Esophagus squamous epithelium (tissue), 4 donors: Measurements from ENCODE around the gene GIT1.

ENCODE experiments used
- CTCF ChIP-seq, 6 experiments: fragments of 450-650 bp in 4 of 6; fragments of 200-600 bp in 2 of 6; sonication (generic) in 2 of 6; IDR thresholded peaks; one replicate each; pipeline ENCODE4 v1.5.1; 2016 to 2019; ENCODE audit warnings: antibody characterized with exemption in 6 of 6, mild to moderate bottlenecking in 4 of 6, moderate library complexity in 4 of 6
- POLR2A ChIP-seq, 4 donors: fragments of 450-650 bp; IDR thresholded peaks; one replicate each; pipeline ENCODE4 v1.6.1; 2017; ENCODE audit warnings: antibody characterized with exemption in 4 of 4, mild to moderate bottlenecking in 4 of 4, moderate library complexity in 3 of 4

- no peak for TF ChIP-seq POLR2A (IDR thresholded peaks at IDR 0.05)
- no peak for TF ChIP-seq CTCF (IDR thresholded peaks at IDR 0.05)
Observed at GRCh38 chr17:29582254-29582765, 7.1 kb downstream of the GIT1 start.
